ENCODE results near the gene DNAH12.
A peak's percentile ranks its signal among the peaks of the same experiment; 100 is the strongest.

DNAH12 gene

GRCh38 chr3:57420001-57420400 is 124.1 kb downstream of the DNAH12 start:
- Histone ChIP-seq H3K27me3 (ENCODE audit: insufficient read depth, low read depth, severe bottlenecking) (no peaks in the 10 kb centered on the region), H3K27ac (no peak overlapping the region), H3K4me3 (ENCODE audit: low read depth, low read length) (no peak overlapping the region), H3K9me3 (ENCODE audit: severe bottlenecking) (no peaks in the 10 kb centered on the region), H3K36me3 (no peaks in the 10 kb centered on the region)
- no peak for DNase-seq
- no peak for TF ChIP-seq CTCF (IDR thresholded peaks at IDR 0.05; ENCODE audit: low read depth, low read length)

GRCh38 chr3:57411715-57412114 is 132.4 kb downstream of the DNAH12 start:
- Histone ChIP-seq H3K36me3 (no peaks in the 10 kb centered on the region), H3K4me3 (ENCODE audit: low read depth, low read length) (no peak overlapping the region), H3K27me3 (ENCODE audit: insufficient read depth, low read depth, severe bottlenecking) (no peaks in the 10 kb centered on the region), H3K27ac (no peak overlapping the region), H3K9me3 (ENCODE audit: severe bottlenecking) (no peaks in the 10 kb centered on the region)
- DNase-seq, result no peak
- no peak for TF ChIP-seq CTCF (IDR thresholded peaks at IDR 0.05; ENCODE audit: low read depth, low read length)

- H3K9me3 ChIP-seq (ENCODE audit: severe bottlenecking), result no peaks in the 10 kb centered on the region
- DNase-seq, result no peak
- H3K27me3 ChIP-seq (ENCODE audit: insufficient read depth, low read depth, severe bottlenecking), result no peaks in the 10 kb centered on the region
- no peak for TF ChIP-seq CTCF (IDR thresholded peaks at IDR 0.05; ENCODE audit: low read depth, low read length)
- no peak overlapping the region for H3K4me3 ChIP-seq (ENCODE audit: low read depth, low read length)
- H3K36me3 ChIP-seq, result no peaks in the 10 kb centered on the region
- no peak overlapping the region for H3K27ac ChIP-seq
Measured at GRCh38 chr3:57409471-57409870, 134.7 kb downstream of the DNAH12 start.

- Histone ChIP-seq H3K9me3 (ENCODE audit: severe bottlenecking) (no peaks in the 10 kb centered on the region), H3K36me3 (no peaks in the 10 kb centered on the region), H3K27ac (no peak overlapping the region), H3K4me3 (ENCODE audit: low read depth, low read length) (no peak overlapping the region), H3K27me3 (ENCODE audit: insufficient read depth, low read depth, severe bottlenecking) (no peaks in the 10 kb centered on the region)
- DNase-seq, result no peak
- no peak for TF ChIP-seq CTCF (IDR thresholded peaks at IDR 0.05; ENCODE audit: low read depth, low read length)
Measured at GRCh38 chr3:57402675-57403074, 141.5 kb downstream of the DNAH12 start.

- DNase-seq, result peak; percentile 60
- H3K4me3 ChIP-seq (ENCODE audit: low read depth, low read length), result no peak overlapping the region
- peak; percentile 83 for TF ChIP-seq CTCF (IDR thresholded peaks at IDR 0.05; ENCODE audit: low read depth, low read length)
- no peak overlapping the region for H3K27ac ChIP-seq
- no peaks in the 10 kb centered on the region for H3K9me3 ChIP-seq (ENCODE audit: severe bottlenecking)
- no peaks in the 10 kb centered on the region for H3K36me3 ChIP-seq
- no peaks in the 10 kb centered on the region for H3K27me3 ChIP-seq (ENCODE audit: insufficient read depth, low read depth, severe bottlenecking)
Measured at GRCh38 chr3:57397175-57398026, 146.7 kb downstream of the DNAH12 start.

GRCh38 chr3:57393977-57394376 is 150.2 kb downstream of the DNAH12 start:
- Histone ChIP-seq H3K36me3 (no peaks in the 10 kb centered on the region), H3K27ac (no peak overlapping the region), H3K4me3 (ENCODE audit: low read depth, low read length) (no peak overlapping the region), H3K9me3 (ENCODE audit: severe bottlenecking) (no peaks in the 10 kb centered on the region), H3K27me3 (ENCODE audit: insufficient read depth, low read depth, severe bottlenecking) (no peaks in the 10 kb centered on the region)
- DNase-seq, result no peak
- TF ChIP-seq CTCF (IDR thresholded peaks at IDR 0.05; ENCODE audit: low read depth, low read length), result no peak
